GM12875 (cell line): ENCODE data around the gene RNASEH2B.

Experiments used
- H3K4me3 ChIP-seq: one replicate; pipeline ENCODE4 v1.5.1; 2011; ENCODE audit warnings: low read depth, low read length, control low read depth
- TF ChIP-seq, protein P1 (sequence below): IDR thresholded peaks from 2 replicates; pipeline ENCODE4 v1.5.1; 2011; ENCODE audit warnings: low read depth, mild to moderate bottlenecking, control low read depth, inconsistent platforms, low read length, moderate library complexity, borderline replicate concordance; ENCODE audit not compliant: insufficient read depth

Gene RNASEH2B

DNA sequence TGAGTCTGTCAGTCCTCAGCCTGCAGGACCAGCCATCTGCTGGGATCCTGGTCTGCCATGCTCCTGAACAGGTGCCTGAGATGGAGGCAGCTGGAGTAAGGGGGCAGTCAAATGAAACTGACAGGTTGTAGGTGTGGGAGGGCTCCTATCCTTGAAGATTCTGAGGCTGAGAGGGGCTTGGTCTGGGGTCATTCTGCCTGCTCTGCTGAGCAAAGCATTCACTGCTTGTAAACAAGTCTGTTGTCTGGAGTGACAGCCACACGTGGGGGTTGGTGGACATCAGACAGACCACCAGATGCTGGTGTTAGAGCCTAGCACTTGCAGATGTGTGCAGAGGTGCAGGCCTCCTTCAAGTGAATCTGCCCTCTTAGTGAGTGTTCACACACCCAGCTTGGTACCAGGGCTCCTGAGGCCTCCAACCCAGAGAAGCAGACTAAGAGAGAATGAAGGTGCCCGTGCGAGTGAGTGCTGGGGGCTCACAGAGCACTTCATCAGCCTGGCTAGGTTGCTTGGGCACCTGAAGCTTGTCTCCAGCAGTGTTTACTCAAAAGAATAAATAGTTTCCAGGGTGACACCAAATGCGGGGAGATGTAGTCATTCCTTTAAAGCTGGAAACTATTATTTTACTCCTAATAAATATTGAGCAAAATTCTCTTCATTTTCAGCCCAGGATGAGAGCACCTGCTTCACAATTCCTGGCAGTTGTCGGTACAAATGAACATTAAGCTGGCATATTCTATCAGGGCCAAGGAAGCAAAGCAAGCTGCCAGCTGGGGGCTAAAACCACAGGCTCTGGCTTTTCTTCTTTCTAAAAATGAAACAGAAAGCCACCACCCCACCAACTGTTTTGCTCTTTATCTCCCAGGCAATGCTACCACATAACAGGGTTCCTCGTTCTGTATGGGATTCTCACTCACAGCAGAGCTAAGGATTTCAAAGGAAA, 82.3 kb downstream of the RNASEH2B start:
- TF ChIP-seq, protein P1, sequence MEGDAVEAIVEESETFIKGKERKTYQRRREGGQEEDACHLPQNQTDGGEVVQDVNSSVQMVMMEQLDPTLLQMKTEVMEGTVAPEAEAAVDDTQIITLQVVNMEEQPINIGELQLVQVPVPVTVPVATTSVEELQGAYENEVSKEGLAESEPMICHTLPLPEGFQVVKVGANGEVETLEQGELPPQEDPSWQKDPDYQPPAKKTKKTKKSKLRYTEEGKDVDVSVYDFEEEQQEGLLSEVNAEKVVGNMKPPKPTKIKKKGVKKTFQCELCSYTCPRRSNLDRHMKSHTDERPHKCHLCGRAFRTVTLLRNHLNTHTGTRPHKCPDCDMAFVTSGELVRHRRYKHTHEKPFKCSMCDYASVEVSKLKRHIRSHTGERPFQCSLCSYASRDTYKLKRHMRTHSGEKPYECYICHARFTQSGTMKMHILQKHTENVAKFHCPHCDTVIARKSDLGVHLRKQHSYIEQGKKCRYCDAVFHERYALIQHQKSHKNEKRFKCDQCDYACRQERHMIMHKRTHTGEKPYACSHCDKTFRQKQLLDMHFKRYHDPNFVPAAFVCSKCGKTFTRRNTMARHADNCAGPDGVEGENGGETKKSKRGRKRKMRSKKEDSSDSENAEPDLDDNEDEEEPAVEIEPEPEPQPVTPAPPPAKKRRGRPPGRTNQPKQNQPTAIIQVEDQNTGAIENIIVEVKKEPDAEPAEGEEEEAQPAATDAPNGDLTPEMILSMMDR = no peak
- no peak overlapping the region for H3K4me3 ChIP-seq

DNA sequence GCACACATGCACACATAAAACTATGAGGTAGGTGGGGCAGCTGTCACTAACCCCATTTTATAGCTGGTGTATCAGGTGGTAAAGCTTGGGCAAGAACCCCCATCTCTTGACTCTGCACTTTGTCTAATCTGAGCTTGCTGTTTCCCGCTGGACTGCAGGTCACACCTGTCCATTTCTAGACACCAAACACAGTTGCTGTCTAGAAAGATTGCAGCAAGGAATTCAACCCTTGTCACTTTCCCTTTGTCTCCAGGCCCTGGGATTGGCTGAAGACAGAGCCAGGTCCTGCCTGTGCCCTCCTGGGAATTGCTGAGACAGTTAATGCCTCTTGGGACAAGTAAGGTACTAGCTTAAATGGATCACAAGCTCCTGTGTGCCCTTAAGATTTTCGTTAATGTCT, 83.8 kb downstream of the RNASEH2B start:
- no peak overlapping the region for H3K4me3 ChIP-seq
- TF ChIP-seq, protein P1 = no peak

DNA sequence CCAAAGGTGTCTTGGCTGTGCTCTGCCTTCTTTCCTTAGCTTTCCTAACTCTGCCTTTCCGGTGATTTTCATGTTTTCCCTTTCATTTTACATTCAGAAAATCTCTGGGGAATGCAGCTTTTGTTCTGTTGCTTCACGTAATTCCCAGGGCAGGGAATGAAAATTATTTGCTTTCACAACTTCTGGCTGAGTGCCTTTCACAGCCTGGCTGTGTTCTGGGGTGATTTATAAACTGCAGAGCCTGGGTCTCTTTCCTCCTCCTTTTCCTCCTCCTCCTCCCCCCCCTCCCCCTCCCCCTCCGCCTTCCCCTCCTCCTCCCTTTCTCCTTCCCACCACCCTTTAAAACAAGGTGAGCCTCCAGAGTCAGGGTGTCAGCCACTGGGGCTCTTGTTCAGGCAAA, 84.3 kb downstream of the RNASEH2B start:
- no peak overlapping the region for H3K4me3 ChIP-seq
- TF ChIP-seq, protein P1 = no peak

DNA sequence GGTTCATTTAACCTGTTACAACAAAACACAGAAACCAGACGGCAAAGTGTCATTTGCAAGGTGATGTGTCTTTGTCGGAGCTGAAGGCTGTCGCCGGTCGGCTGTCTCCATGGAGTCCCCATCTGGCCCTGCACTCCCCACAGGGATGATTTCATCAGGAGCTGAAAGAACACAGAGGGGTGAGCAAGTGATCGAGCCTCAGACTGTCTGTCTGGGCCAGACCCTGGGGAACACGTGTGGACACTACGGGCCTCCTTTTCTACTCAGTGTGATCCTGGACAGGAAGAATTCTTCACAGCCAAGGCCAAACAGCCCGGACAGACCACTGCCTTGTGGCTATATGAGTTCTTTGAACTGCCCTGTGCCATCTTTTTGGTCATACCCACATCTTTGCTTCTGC, 85.1 kb downstream of the RNASEH2B start:
- TF ChIP-seq, protein P1 = no peak
- H3K4me3 ChIP-seq = no peak overlapping the region

DNA sequence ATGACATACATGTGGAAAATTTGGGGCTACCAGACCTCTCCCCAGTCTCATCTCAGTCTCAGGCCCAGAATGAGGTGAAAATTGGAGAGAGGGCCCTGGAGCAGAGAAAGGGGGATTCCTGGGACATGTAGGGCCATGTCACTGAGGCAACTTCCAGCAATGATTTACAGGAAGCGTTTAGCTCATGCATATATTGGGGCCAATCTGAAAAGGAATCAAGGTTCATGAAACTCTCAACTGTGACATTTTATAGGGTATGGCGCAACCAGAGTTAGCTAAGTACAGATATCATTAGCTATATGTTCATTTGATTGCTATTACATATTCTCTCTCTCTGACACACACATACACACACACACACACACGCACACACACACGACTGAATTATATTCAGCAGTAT, 86.3 kb downstream of the RNASEH2B start:
- H3K4me3 ChIP-seq = no peak overlapping the region
- TF ChIP-seq, protein P1 = no peak

DNA sequence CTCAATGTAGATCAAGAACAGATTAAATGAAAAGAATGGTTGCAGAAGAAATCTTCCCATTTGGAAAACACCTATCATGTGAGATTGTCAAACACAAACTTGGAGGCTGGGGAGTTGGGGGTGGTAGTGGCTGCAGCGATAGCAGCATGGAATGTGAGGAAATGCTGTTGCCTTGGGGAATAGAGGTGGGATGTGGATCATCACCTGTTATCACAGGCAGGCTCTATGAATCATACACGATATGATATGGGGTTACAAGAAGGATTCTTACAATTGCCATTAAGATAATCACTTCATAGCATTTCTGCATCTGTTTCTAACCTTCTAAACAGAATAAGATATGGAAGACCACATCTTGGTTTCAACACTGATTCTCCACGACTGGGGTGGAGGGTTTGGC, 88.7 kb downstream of the RNASEH2B start:
- TF ChIP-seq, protein P1 = no peak
- H3K4me3 ChIP-seq = no peak overlapping the region

DNA sequence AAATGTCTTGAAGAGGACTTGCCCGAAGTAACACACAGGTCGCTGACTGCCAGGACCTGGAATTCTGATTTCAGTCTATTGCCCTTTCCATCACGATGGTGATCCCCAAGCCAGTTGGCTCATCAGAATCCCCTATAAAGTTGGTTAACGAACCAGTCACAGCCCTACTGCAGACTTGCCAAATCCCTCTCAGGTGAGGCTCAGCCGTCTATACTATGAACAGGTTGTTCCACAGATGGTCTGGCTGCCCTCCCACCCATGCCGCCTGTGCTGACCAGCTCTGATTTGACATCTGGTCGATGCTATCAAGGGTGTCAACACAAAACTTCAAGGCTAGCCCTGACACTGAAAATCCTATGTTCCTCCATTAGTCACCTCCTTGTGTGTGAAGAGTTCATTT, 90.0 kb downstream of the RNASEH2B start:
- TF ChIP-seq, protein P1 = no peak
- no peak overlapping the region for H3K4me3 ChIP-seq
